Calu3 (cell line): Measurements from ENCODE around the gene CEMIP2. TPM values are rescaled to one million over a fixed set of nuclear protein-coding genes. Genes with fewer than 3 reads are reported as not detected.

Experiments
- BruUV-seq: library from RNA; stranded (reverse); fragments of 400-500 nt; replicated peaks from 2 replicates; lab custom pipeline; 2021; lab: Mats Ljungman, UMichigan
- CTCF ChIA-PET: fragments of 300-600 bp; sonication (Branson Sonifier 250); formaldehyde crosslinking; loops from one replicate; lab custom pipeline; 2022; ENCODE audit warnings: antibody characterized with exemption; lab: Charles Lee
- DNase-seq: peaks from one replicate; pipeline ENCODE4 v3.0.0; 2022
- H3K27ac Mint-ChIP-seq: one replicate; pipeline ENCODE4 v1.8.0; 2022; ENCODE audit warnings: mixed read lengths; ENCODE audit not compliant: unreplicated experiment
- H3K27me3 Mint-ChIP-seq: one replicate; pipeline ENCODE4 v1.8.0; 2022; ENCODE audit warnings: mixed read lengths; ENCODE audit not compliant: unreplicated experiment
- H3K36me3 Mint-ChIP-seq: one replicate; pipeline ENCODE4 v1.8.0; 2022; ENCODE audit warnings: mild to moderate bottlenecking, moderate library complexity, mixed read lengths; ENCODE audit not compliant: insufficient read depth, unreplicated experiment
- H3K4me1 Mint-ChIP-seq: one replicate; pipeline ENCODE4 v1.8.0; 2022; ENCODE audit warnings: mild to moderate bottlenecking, low read depth, mixed read lengths; ENCODE audit not compliant: unreplicated experiment
- H3K4me3 Mint-ChIP-seq: one replicate; pipeline ENCODE4 v1.8.0; 2022; ENCODE audit warnings: mild to moderate bottlenecking, low read depth, moderate library complexity, mixed read lengths; ENCODE audit not compliant: unreplicated experiment
- H3K9me3 Mint-ChIP-seq: one replicate; pipeline ENCODE4 v1.8.0; 2022; ENCODE audit warnings: low read depth, mixed read lengths; ENCODE audit not compliant: unreplicated experiment
- CTCF ChIP-seq: fragments of 200-600 bp; IDR thresholded peaks from one replicate; pipeline ENCODE4 v1.8.0; 2022; ENCODE audit warnings: antibody characterized with exemption; ENCODE audit not compliant: unreplicated experiment
- intact Hi-C: fragments of 100-400 bp; cut with micrococcal nuclease; formaldehyde crosslinking; loops from one replicate; pipeline ENCODE4 v1.10.0; 2022; ENCODE audit not compliant: unreplicated experiment
- total RNA-seq: library from RNA; stranded (reverse); gene quantifications from 2 replicates; pipeline ENCODE4 v1.2.3, GENCODE V29; 2022

The CEMIP2 gene
- total RNA-seq, 1 experiment from 2014 or later = 122 TPM

DNA sequence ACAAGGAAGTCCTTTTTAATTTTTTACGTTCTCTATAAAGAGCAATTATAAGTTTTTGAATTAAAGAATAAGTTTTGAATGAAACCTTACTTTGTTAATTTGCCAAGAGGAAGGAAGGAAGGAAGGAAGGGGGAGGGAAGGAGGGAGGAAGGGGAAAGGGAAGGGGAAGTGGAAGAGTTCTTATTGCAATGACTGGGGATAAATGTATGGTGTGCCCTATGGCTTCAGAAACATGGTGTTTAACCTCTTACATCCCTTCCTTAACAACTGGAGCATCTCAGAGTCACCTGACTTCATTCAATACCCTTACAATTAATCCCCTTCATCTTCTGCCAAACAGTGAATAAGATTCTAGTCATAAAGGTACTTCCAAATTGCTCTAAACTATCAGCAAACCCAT is 16.0 kb downstream of the CEMIP2 start:
- TF ChIP-seq CTCF = no peak
- DNase-seq = no peak
- H3K36me3 Mint-ChIP-seq = peaks cover 29% of the 10 kb centered on the region
- H3K9me3 Mint-ChIP-seq = no peaks in the 10 kb centered on the region
- no peaks in the 10 kb centered on the region for H3K27me3 Mint-ChIP-seq
- intact Hi-C loops = no loop called here
- H3K27ac Mint-ChIP-seq = peak overlapping the region; percentile 60
- no TSS peak for BruUV-seq
- peaks cover 36% of the 10 kb centered on the region for H3K4me1 Mint-ChIP-seq
- CTCF ChIA-PET = no interaction called here
- H3K4me3 Mint-ChIP-seq = peak overlapping the region; percentile 21

DNA sequence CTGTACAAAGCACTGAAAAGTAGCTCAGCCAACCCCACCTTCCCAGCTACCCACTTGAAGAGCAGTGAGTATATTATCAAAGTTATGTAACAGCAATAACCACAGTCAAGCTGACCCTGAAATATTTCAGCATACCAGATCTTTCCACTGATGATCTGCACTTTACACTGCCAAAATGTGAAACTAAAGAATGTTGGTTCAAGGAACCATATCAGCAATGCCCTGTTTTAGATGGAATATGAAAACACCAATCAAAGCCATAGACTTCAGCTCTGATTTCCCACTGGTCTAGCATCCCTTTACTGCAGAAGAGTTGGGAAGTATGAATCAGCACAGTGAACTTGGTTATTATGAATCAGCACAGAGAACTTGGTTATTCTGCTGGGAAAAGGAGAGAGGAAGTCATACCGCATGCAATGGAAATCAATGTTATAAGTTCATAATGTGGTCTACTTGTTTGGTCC is 20.0 kb downstream of the CEMIP2 start:
- Mint-ChIP-seq H3K9me3 (no peaks in the 10 kb centered on the region), H3K4me1 (peaks cover 38% of the 10 kb centered on the region), H3K27ac (no peak overlapping the region), H3K27me3 (no peaks in the 10 kb centered on the region), H3K36me3 (peaks cover 61% of the 10 kb centered on the region), H3K4me3 (no peak overlapping the region)
- CTCF ChIA-PET = no interaction called here
- no peak for TF ChIP-seq CTCF
- no peak for DNase-seq
- intact Hi-C loops = no loop called here
- BruUV-seq = no TSS peak

- H3K9me3 Mint-ChIP-seq = no peaks in the 10 kb centered on the region
- no peaks in the 10 kb centered on the region for H3K27me3 Mint-ChIP-seq
- CTCF ChIA-PET = no interaction called here
- no TSS peak for BruUV-seq
- no peak for DNase-seq
- no peak overlapping the region for H3K27ac Mint-ChIP-seq
- TF ChIP-seq CTCF = no peak
- intact Hi-C loops = no loop called here
- H3K4me1 Mint-ChIP-seq = peaks cover 40% of the 10 kb centered on the region
- no peak overlapping the region for H3K4me3 Mint-ChIP-seq
- H3K36me3 Mint-ChIP-seq = peaks cover 66% of the 10 kb centered on the region
Observed at GRCh38 chr9:71747576-71747975, 20.7 kb downstream of the CEMIP2 start.

DNA sequence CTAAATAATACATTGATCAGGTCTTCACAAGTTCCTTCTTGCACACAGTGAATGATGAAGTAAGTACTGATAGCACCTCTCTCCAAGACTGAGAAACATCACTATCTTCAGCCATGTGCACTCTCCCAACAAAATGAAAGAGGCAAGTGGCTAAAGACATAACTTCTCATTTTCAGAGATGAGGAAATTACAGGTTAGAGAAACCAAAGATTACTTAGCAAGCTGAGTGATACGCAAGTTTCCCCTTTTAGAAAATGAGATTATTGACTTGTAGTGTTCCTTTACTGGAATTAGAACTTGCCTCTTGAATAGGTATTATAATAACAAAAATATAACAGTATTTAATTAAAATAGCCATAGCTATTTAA is 21.6 kb downstream of the CEMIP2 start:
- H3K27ac Mint-ChIP-seq = no peak overlapping the region
- H3K36me3 Mint-ChIP-seq = peaks cover 74% of the 10 kb centered on the region
- BruUV-seq = no TSS peak
- no peaks in the 10 kb centered on the region for H3K27me3 Mint-ChIP-seq
- no peak for DNase-seq
- peaks cover 40% of the 10 kb centered on the region for H3K4me1 Mint-ChIP-seq
- H3K9me3 Mint-ChIP-seq = no peaks in the 10 kb centered on the region
- CTCF ChIA-PET = no interaction called here
- TF ChIP-seq CTCF = no peak
- intact Hi-C loops = no loop called here
- no peak overlapping the region for H3K4me3 Mint-ChIP-seq
